IMR-90 (cell line): ENCODE data around the gene CBX6. TPM values are rescaled to one million over a fixed set of nuclear protein-coding genes. Genes with fewer than 3 reads are reported as not detected.

Source experiments
- ATAC-seq: fragments of 200-7000 bp; cut with Tn5 transposase; 2 replicates; pipeline ENCODE4 v1.9.1; 2020; ENCODE audit warnings: low read depth, mild to moderate bottlenecking, moderate library complexity
- BruUV-seq: library from RNA; stranded (reverse); fragments of 400-500 nt; replicated peaks from 2 replicates; lab custom pipeline; 2021; lab: Mats Ljungman, UMichigan
- CTCF ChIA-PET: fragments of 300-600 bp; formaldehyde crosslinking; extraction: SDS; loops from one replicate; lab custom pipeline; 2021; ENCODE audit warnings: antibody characterized with exemption; lab: Yijun Ruan, JAX
- POLR2A ChIA-PET: fragments of 300-600 bp; sonication (Branson Sonifier 250); formaldehyde crosslinking; loops from one replicate; lab custom pipeline; 2022; ENCODE audit warnings: antibody characterized with exemption; ENCODE audit not compliant: unreplicated experiment; lab: Charles Lee
- DNase-seq: peaks from one replicate; pipeline ENCODE4 v3.0.0; 2013
- H2AFZ ChIP-seq: replicated peaks from 2 replicates; pipeline ENCODE3; 2013; ENCODE audit warnings: low read length, mild to moderate bottlenecking; ENCODE audit not compliant: poor library complexity
- H2AK5ac ChIP-seq: 2 replicates; pipeline ENCODE4 v1.6.1; 2013; ENCODE audit warnings: low read depth, low read length, inconsistent platforms
- H2AK9ac ChIP-seq: replicated peaks from 2 replicates; pipeline ENCODE3; 2013; ENCODE audit warnings: mild to moderate bottlenecking, low read depth, low read length, moderate library complexity; ENCODE audit not compliant: poor library complexity
- H2BK120ac ChIP-seq: 2 replicates; pipeline ENCODE4 v1.6.1; 2013; ENCODE audit warnings: low read depth, low read length, inconsistent platforms
- H2BK15ac ChIP-seq: 3 replicates; pipeline ENCODE4 v1.6.1; 2013; ENCODE audit warnings: low read depth, low read length, inconsistent platforms
- H2BK20ac ChIP-seq: 2 replicates; pipeline ENCODE4 v1.6.1; 2013; ENCODE audit warnings: low read depth, mild to moderate bottlenecking, inconsistent platforms, low read length, moderate library complexity
- H2BK5ac ChIP-seq: 2 replicates; pipeline ENCODE4 v1.6.1; 2013; ENCODE audit warnings: mild to moderate bottlenecking, low read depth, low read length, inconsistent platforms; ENCODE audit not compliant: poor library complexity, severe bottlenecking
- H3K14ac ChIP-seq: replicated peaks from 2 replicates; pipeline ENCODE4 v1.6.1; 2013; ENCODE audit warnings: low read depth, low read length, inconsistent platforms
- H3K18ac ChIP-seq: 2 replicates; pipeline ENCODE4 v1.6.1; 2013; ENCODE audit warnings: low read depth, low read length, control low read depth
- H3K23ac ChIP-seq: 2 replicates; pipeline ENCODE4 v1.6.1; 2013; ENCODE audit warnings: low read depth, low read length, inconsistent platforms
- H3K27ac ChIP-seq: 2 replicates; pipeline ENCODE4 v1.5.1; 2013; ENCODE audit warnings: mild to moderate bottlenecking, control low read depth, low read length; ENCODE audit not compliant: insufficient read depth
- H3K27me3 ChIP-seq: 2 replicates; pipeline ENCODE4 v1.6.1; 2013; ENCODE audit warnings: low read length; ENCODE audit not compliant: control insufficient read depth, insufficient read depth
- H3K36me3 ChIP-seq: 2 replicates; pipeline ENCODE4 v1.6.1; 2013; ENCODE audit warnings: low read length, mixed read lengths; ENCODE audit not compliant: control insufficient read depth, insufficient read depth
- H3K4ac ChIP-seq: 2 replicates; pipeline ENCODE4 v1.6.1; 2013; ENCODE audit warnings: low read depth, low read length, inconsistent platforms
- H3K4me1 ChIP-seq: 2 replicates; pipeline ENCODE4 v1.6.1; 2013; ENCODE audit warnings: low read length, mixed read lengths; ENCODE audit not compliant: control insufficient read depth, insufficient read depth
- H3K4me2 ChIP-seq: 2 replicates; pipeline ENCODE4 v1.6.1; 2013; ENCODE audit warnings: low read depth, mild to moderate bottlenecking, control low read depth, low read length, moderate library complexity
- H3K4me3 ChIP-seq: 2 replicates; pipeline ENCODE4 v1.5.1; 2013; ENCODE audit warnings: low read depth, mild to moderate bottlenecking, control low read depth, low read length, moderate library complexity; ENCODE audit not compliant: insufficient read depth
- H3K56ac ChIP-seq: 2 replicates; pipeline ENCODE4 v1.6.1; 2013; ENCODE audit warnings: low read length, inconsistent platforms; ENCODE audit not compliant: insufficient read depth; ENCODE audit errors: extremely low read depth
- H3K79me1 ChIP-seq, 2 experiments: 2 replicates each; pipeline ENCODE4 v1.6.1; 2013; ENCODE audit warnings: low read length in 2 of 2, inconsistent platforms in 1 of 2, low read depth in 1 of 2
- H3K9ac ChIP-seq: 2 replicates; pipeline ENCODE4 v1.6.1; 2013; ENCODE audit warnings: low read depth, low read length, control low read depth
- H3K9me1 ChIP-seq: 2 replicates; pipeline ENCODE4 v1.6.1; 2013; ENCODE audit warnings: low read length, inconsistent platforms; ENCODE audit not compliant: insufficient read depth
- H3K9me3 ChIP-seq: 2 replicates; pipeline ENCODE4 v1.6.1; 2013; ENCODE audit warnings: low read length; ENCODE audit not compliant: control insufficient read depth, insufficient read depth
- H4K20me1 ChIP-seq: 2 replicates; pipeline ENCODE4 v1.6.1; 2013; ENCODE audit warnings: low read length, inconsistent platforms; ENCODE audit not compliant: insufficient read depth
- H4K5ac ChIP-seq: 2 replicates; pipeline ENCODE4 v1.6.1; 2013; ENCODE audit warnings: mild to moderate bottlenecking, low read depth, low read length, control low read depth
- H4K8ac ChIP-seq, 2 experiments: 2 replicates each; pipeline ENCODE4 v1.6.1; 2013; ENCODE audit warnings: low read depth in 2 of 2, low read length in 2 of 2, control low read depth in 1 of 2, inconsistent platforms in 1 of 2
- H4K91ac ChIP-seq: 2 replicates; pipeline ENCODE4 v1.6.1; 2013; ENCODE audit warnings: low read depth, low read length, inconsistent platforms; ENCODE audit not compliant: insufficient read depth
- MAFK ChIP-seq: IDR thresholded peaks from 2 replicates; pipeline ENCODE4 v1.6.1; 2012; ENCODE audit warnings: low read depth, low read length, improper control_type of control experiment
- RFX5 ChIP-seq: IDR thresholded peaks from 2 replicates; pipeline ENCODE4 v1.8.0; 2012; ENCODE audit warnings: low read depth, mild to moderate bottlenecking, low read length, moderate library complexity
- USF2 ChIP-seq: fragments of 150-350 bp; IDR thresholded peaks from 2 replicates; pipeline ENCODE4 v1.6.1; 2017; ENCODE audit warnings: mild to moderate bottlenecking, antibody characterized with exemption, low read length, low read depth
- WGBS, 2 experiments: methylation state at CpG; one replicate each; pipeline versions ENCODE4 v1.1.5 to v1.1.7; 2013; ENCODE audit warnings: missing lambda C conversion rate in 2 of 2; ENCODE audit not compliant: insufficient read length in 1 of 2; ENCODE audit errors: extremely low coverage in 2 of 2; 5-methylcytosine and 5-hydroxymethylcytosine counted together
- dilution Hi-C: fragments of 300-500 bp; cut with HindIII; formaldehyde crosslinking; loops from one replicate; pipeline ENCODE4 v1.14.3; 2018; ENCODE audit warnings: low sequenced_read_pairs; ENCODE audit not compliant: unreplicated experiment
- in situ Hi-C: fragments of 300-500 bp; cut with MboI; formaldehyde crosslinking; loops from 3 replicates; pipeline ENCODE4 v1.14.3; 2019; ENCODE audit warnings: low sequenced_read_pairs, inconsistent platforms, mixed read lengths
- intact Hi-C: fragments of 100-400 bp; cut with micrococcal nuclease; formaldehyde crosslinking; loops from 2 replicates; pipeline ENCODE4 v1.10.0; 2022
- polyA plus RNA-seq, 3 experiments: library from polyadenylated mRNA; depleted of rRNA; stranded (reverse); fragments of >200 nt; gene quantifications; 2 replicates each; pipeline ENCODE4 v1.2.3, GENCODE V29; 2012; ENCODE audit warnings: low replicate concordance in 1 of 3
- total RNA-seq: library from RNA; depleted of rRNA; stranded (reverse); fragments of >200 nt; gene quantifications from 2 replicates; pipeline ENCODE4 v1.2.3, GENCODE V29; 2012

CBX6 gene
- total and polyA plus RNA-seq, 2 of the 4 experiments (the other 2 are of a cell fraction) = 15.2 to 19.0 TPM

- Histone ChIP-seq H2BK15ac (no peak overlapping the region), H3K79me1 (no peaks in the 10 kb centered on the region), H2AK5ac (no peak overlapping the region), H3K27me3 (peaks cover 32% of the 10 kb centered on the region), H4K8ac (no peak overlapping the region), H4K5ac (no peak overlapping the region), H3K27ac (no peak overlapping the region), H2AFZ (peak overlapping the region; percentile 89), H2AK9ac (no peak overlapping the region), H3K23ac (0 out of 2 replicates have a peak overlapping the region, but pooled peaks have one; percentile 27), H3K14ac (no peak overlapping the region), H2BK5ac (no peak overlapping the region), H2BK120ac (no peak overlapping the region), H3K9ac (no peak overlapping the region), H4K20me1 (no peaks in the 10 kb centered on the region), H3K4me3 (peak overlapping the region; percentile 11; the same call in 1 of the 2 replicates), H3K36me3 (no peaks in the 10 kb centered on the region), H3K9me1 (no peaks in the 10 kb centered on the region), H3K4ac (no peak overlapping the region), H3K56ac (no peak overlapping the region), H4K91ac (no peak overlapping the region), H3K9me3 (no peaks in the 10 kb centered on the region), H2BK20ac (no peak overlapping the region), H3K4me2 (no peak overlapping the region; the same call in 1 of the 2 replicates), H3K18ac (no peak overlapping the region), H3K4me1 (no peaks in the 10 kb centered on the region)
- in situ Hi-C loops (no loop called here), intact Hi-C loops (loop anchor here (5.0 kb wide), 1 partner anchor 57 kb away; no protein-coding TSS in a partner anchor), dilution Hi-C loops (no loop called here)
- CTCF ChIA-PET = no interaction called here
- WGBS, 2 experiments = no CpG with 5 or more reads among the region's 22 CpGs
- BruUV-seq = no TSS peak
- TF ChIP-seq USF2 = no peak
- no peak for TF ChIP-seq RFX5
- no peak for TF ChIP-seq MAFK
- POLR2A ChIA-PET = no interaction called here
- DNase-seq (no peak), ATAC-seq (no peak)
Observed at GRCh38 chr22:38844315-38845003, 27.6 kb downstream of the CBX6 start.
